Panc1 (cell line): ENCODE data around the gene CRTC1. TPM values are rescaled to one million over a fixed set of nuclear protein-coding genes. Genes with fewer than 3 reads are reported as not detected.

Source experiments
- ATAC-seq: fragments of 200-7000 bp; cut with Tn5 transposase; 2 replicates; pipeline ENCODE4 v1.9.1; 2020; ENCODE audit warnings: mild to moderate bottlenecking, moderate library complexity
- BruUV-seq: library from RNA; stranded (reverse); fragments of 400-500 nt; replicated peaks from 2 replicates; lab custom pipeline; 2021; lab: Mats Ljungman, UMichigan
- CTCF ChIA-PET: fragments of 300-600 bp; sonication (Branson Sonifier 250); formaldehyde crosslinking; loops from one replicate; lab custom pipeline; 2022; ENCODE audit warnings: antibody characterized with exemption; lab: Charles Lee
- POLR2A ChIA-PET: fragments of 300-600 bp; sonication (Branson Sonifier 250); formaldehyde crosslinking; loops from one replicate; lab custom pipeline; 2022; ENCODE audit warnings: antibody characterized with exemption; lab: Charles Lee
- DNase-seq: peaks from one replicate; pipeline ENCODE4 v3.0.0-alpha.2; 2010; ENCODE audit warnings: low read depth, low spot score
- H3K27ac ChIP-seq: 2 replicates; pipeline ENCODE4 v1.5.1; 2011; ENCODE audit warnings: mild to moderate bottlenecking, low read length, inconsistent platforms
- H3K27me3 ChIP-seq: fragments of 200-500 bp; sonication (Bioruptor generic); 2 replicates; pipeline ENCODE4 v1.6.0; 2014; ENCODE audit warnings: low read length, inconsistent platforms; ENCODE audit not compliant: control insufficient read depth, insufficient read depth
- H3K36me3 ChIP-seq: fragments of 200-500 bp; sonication (Bioruptor generic); 2 replicates; pipeline ENCODE4 v1.5.1; 2014; ENCODE audit warnings: inconsistent platforms, mild to moderate bottlenecking, low read length, moderate library complexity; ENCODE audit not compliant: control insufficient read depth, insufficient read depth
- H3K4me1 ChIP-seq: 2 replicates; pipeline ENCODE4 v1.5.1; 2011; ENCODE audit warnings: inconsistent platforms, mild to moderate bottlenecking, low read length, moderate library complexity; ENCODE audit not compliant: control insufficient read depth, insufficient read depth
- H3K4me3 ChIP-seq, 2 experiments: 2 replicates each; pipeline ENCODE4 v1.5.1; 2011 to 2012; ENCODE audit warnings: low read depth in 2 of 2, low read length in 2 of 2, mild to moderate bottlenecking in 2 of 2, inconsistent platforms in 1 of 2, moderate library complexity in 1 of 2
- H3K9me3 ChIP-seq: fragments of 200-500 bp; sonication (Bioruptor generic); 2 replicates; pipeline ENCODE4 v1.5.1; 2014; ENCODE audit warnings: low read depth, mild to moderate bottlenecking, inconsistent platforms, low read length, moderate library complexity; ENCODE audit not compliant: control insufficient read depth, insufficient read depth
- CTCF ChIP-seq: fragments of 450-650 bp; IDR thresholded peaks from 2 replicates; pipeline ENCODE4 v1.5.1; 2017; ENCODE audit warnings: mild to moderate bottlenecking
- POLR2AphosphoS5 ChIP-seq: IDR thresholded peaks from 2 replicates; pipeline ENCODE4 v1.6.1; 2012; ENCODE audit warnings: mild to moderate bottlenecking, low read depth, low read length, moderate library complexity
- REST ChIP-seq, 2 experiments: IDR thresholded peaks; 2 replicates each; pipeline ENCODE4 v1.6.1; 2011 to 2012; ENCODE audit warnings: low read depth in 2 of 2, control low read depth in 1 of 2, low read length in 1 of 2, mild to moderate bottlenecking in 1 of 2, moderate library complexity in 1 of 2; ENCODE audit not compliant: insufficient read depth in 1 of 2
- SIN3A ChIP-seq: IDR thresholded peaks from 2 replicates; pipeline ENCODE4 v1.6.1; 2012; ENCODE audit warnings: low read depth, mild to moderate bottlenecking, low read length, moderate library complexity, borderline replicate concordance; ENCODE audit not compliant: insufficient read depth
- TCF7L2 ChIP-seq: IDR thresholded peaks from 2 replicates; pipeline ENCODE4 v1.6.1; 2011; ENCODE audit warnings: mild to moderate bottlenecking, low read depth, low read length, inconsistent platforms
- in situ Hi-C: cut with HindIII; loops from 2 replicates; pipeline ENCODE4 v1.10.0; 2016; ENCODE audit warnings: low sequenced_read_pairs, low pct_unique_long_range_greater_than_20kb
- intact Hi-C: fragments of 100-400 bp; cut with micrococcal nuclease; formaldehyde crosslinking; loops from one replicate; pipeline ENCODE4 v1.10.0; 2022; ENCODE audit not compliant: unreplicated experiment
- total RNA-seq: library from RNA; stranded (reverse); gene quantifications from one replicate; pipeline ENCODE4 v1.2.1, GENCODE V29; 2021; ENCODE audit not compliant: unreplicated experiment

Gene CRTC1
- total RNA-seq, 1 experiment from 2014 or later: 18.2 TPM

- H3K27ac ChIP-seq: no peak overlapping the region
- DNase-seq (no peak), ATAC-seq (no peak)
- no peaks in the 10 kb centered on the region for H3K9me3 ChIP-seq
- H3K36me3 ChIP-seq: no peaks in the 10 kb centered on the region
- in situ Hi-C loops (no loop called here), intact Hi-C loops (no loop called here)
- no peak overlapping the region for H3K4me3 ChIP-seq
- CTCF ChIA-PET: no interaction called here
- no peaks in the 10 kb centered on the region for H3K27me3 ChIP-seq
- TF ChIP-seq TCF7L2: no peak
- POLR2A ChIA-PET: no interaction called here
- BruUV-seq: no TSS peak
- 0 out of 2 replicates have a peak, but pooled peaks cover 3% of the 10 kb centered on the region for H3K4me1 ChIP-seq
Measured at GRCh38 chr19:18760440-18761383, 77.2 kb downstream of the CRTC1 start.

- Histone ChIP-seq H3K27ac (no peak overlapping the region), H3K9me3 (no peaks in the 10 kb centered on the region), H3K4me1 (0 out of 2 replicates have a peak, but pooled peaks cover 3% of the 10 kb centered on the region), H3K27me3 (no peaks in the 10 kb centered on the region), H3K4me3 (no peak overlapping the region), H3K36me3 (no peaks in the 10 kb centered on the region)
- CTCF ChIA-PET: no interaction called here
- intact Hi-C loops: no loop called here
- ATAC-seq (no peak), DNase-seq (no peak)
- POLR2A ChIA-PET: no interaction called here
- in situ Hi-C loops: no loop called here
- no TSS peak for BruUV-seq
- TF ChIP-seq REST (IDR thresholded peaks at IDR 0.05; ENCODE audit: insufficient read depth in 1 of 2, low read depth in 2 of 2, low read length in 1 of 2): no peak
- TF ChIP-seq CTCF: no peak
- TF ChIP-seq TCF7L2: no peak
- no peak for TF ChIP-seq POLR2AphosphoS5
- TF ChIP-seq SIN3A: no peak
Measured at GRCh38 chr19:18761531-18762110, 78.1 kb downstream of the CRTC1 start.
